Measurements from ENCODE around the gene COMMD4. TPM values are rescaled to one million over a fixed set of nuclear protein-coding genes. Genes with fewer than 3 reads are reported as not detected.
A peak's percentile ranks its signal among the peaks of the same experiment; 100 is the strongest.
"Not testable (repeated sequence)": the region's sequence is repeated elsewhere in the genome, so short reads cannot be mapped to it uniquely, and the experiment has no call there.

COMMD4 gene
- total RNA-seq, 1 donor, result 54.1 TPM

GRCh38 chr15:75338661-75339240 is 2.9 kb downstream of the COMMD4 start:
- no peak for DNase-seq (ENCODE audit: low read depth)
- H3K4me3 ChIP-seq (ENCODE audit: low read depth, low read length), result no peak overlapping the region
- no peak for TF ChIP-seq CTCF (IDR thresholded peaks at IDR 0.05; ENCODE audit: insufficient read depth, low read length)

GRCh38 chr15:75339531-75340240 is 3.8 kb downstream of the COMMD4 start:
- TF ChIP-seq CTCF (IDR thresholded peaks at IDR 0.05; ENCODE audit: insufficient read depth, low read length), result no peak
- H3K4me3 ChIP-seq (ENCODE audit: low read depth, low read length), result no peak overlapping the region
- no peak for DNase-seq (ENCODE audit: low read depth)

DNA sequence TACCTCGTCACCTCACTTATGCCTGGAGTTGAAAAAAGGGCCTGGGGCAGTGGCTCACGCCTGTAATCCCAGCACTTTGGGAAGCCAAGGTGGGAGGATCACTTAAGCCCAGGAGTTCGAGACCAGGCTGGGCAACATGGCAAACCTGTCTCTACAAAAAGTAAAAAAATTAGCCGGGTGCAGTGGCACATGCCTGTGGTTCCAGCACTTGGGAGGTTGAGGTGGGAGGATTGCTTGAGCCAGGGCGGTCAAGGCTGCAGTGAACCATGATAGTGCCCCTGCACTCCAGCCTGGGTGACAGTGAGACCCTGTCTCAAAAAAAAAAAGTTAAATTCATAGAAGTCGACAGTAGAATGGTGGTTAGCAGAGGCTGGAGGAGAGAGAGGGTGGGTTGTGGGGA is 6.4 kb downstream of the COMMD4 start:
- DNase-seq (ENCODE audit: low read depth), result no peak
- TF ChIP-seq CTCF (IDR thresholded peaks at IDR 0.05; ENCODE audit: insufficient read depth, low read length), result no peak
- no peak overlapping the region for H3K4me3 ChIP-seq (ENCODE audit: low read depth, low read length)

- DNase-seq (ENCODE audit: low read depth), result peak; percentile 57
- H3K4me3 ChIP-seq (ENCODE audit: low read depth, low read length), result not testable (repeated sequence)
These were observed 8.1 kb downstream of the COMMD4 start for GRCh38 chr15:75343953-75344352.

DNA sequence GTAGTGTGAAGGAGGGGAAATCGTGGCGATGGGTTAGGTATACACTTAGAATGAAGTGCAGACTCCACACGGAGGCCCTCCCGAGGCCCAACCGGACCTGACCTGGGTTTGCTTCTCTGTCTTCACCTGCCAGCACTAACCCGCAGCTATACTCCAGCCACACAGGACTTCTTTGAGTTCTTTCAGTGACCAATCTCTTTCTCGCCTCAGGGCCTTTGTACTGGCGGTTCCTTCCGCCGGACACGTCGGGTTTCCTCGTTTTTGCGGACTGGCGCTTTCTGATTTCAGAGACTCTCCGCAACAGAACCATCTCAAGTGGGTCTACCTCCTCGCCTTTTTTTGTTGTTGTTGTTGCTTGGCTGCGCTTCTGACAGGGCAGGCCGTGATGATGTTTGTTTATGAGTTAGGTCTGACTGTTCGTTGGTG is 10.9 kb downstream of the COMMD4 start, which contains the start of gene NEIL1:
NEIL1 (plus strand) TSS at position 244 of the 426 bp plus-strand sequence. CDS start 1,867 bp downstream, outside the sequence.
- no peak for DNase-seq (ENCODE audit: low read depth)
- TF ChIP-seq CTCF (IDR thresholded peaks at IDR 0.05; ENCODE audit: insufficient read depth, low read length), result no peak
- peak within 1 kb of the TSS; percentile 73 for H3K4me3 ChIP-seq (ENCODE audit: low read depth, low read length)

- H3K4me3 ChIP-seq (ENCODE audit: low read depth, low read length), result peak overlapping the region; percentile 73
- no peak for TF ChIP-seq CTCF (IDR thresholded peaks at IDR 0.05; ENCODE audit: insufficient read depth, low read length)
- no peak for DNase-seq (ENCODE audit: low read depth)
These were observed 11.6 kb downstream of the COMMD4 start for GRCh38 chr15:75347222-75348033.

- no peak for DNase-seq (ENCODE audit: low read depth)
- TF ChIP-seq CTCF (IDR thresholded peaks at IDR 0.05; ENCODE audit: insufficient read depth, low read length), result no peak
- H3K4me3 ChIP-seq (ENCODE audit: low read depth, low read length), result peak overlapping the region; percentile 73
These were observed 12.2 kb downstream of the COMMD4 start for GRCh38 chr15:75348034-75348561.

All from fibroblast of the aortic adventitia (primary cell).